Measurements from ENCODE around the gene BAZ1A.

Gene BAZ1A, protein sequence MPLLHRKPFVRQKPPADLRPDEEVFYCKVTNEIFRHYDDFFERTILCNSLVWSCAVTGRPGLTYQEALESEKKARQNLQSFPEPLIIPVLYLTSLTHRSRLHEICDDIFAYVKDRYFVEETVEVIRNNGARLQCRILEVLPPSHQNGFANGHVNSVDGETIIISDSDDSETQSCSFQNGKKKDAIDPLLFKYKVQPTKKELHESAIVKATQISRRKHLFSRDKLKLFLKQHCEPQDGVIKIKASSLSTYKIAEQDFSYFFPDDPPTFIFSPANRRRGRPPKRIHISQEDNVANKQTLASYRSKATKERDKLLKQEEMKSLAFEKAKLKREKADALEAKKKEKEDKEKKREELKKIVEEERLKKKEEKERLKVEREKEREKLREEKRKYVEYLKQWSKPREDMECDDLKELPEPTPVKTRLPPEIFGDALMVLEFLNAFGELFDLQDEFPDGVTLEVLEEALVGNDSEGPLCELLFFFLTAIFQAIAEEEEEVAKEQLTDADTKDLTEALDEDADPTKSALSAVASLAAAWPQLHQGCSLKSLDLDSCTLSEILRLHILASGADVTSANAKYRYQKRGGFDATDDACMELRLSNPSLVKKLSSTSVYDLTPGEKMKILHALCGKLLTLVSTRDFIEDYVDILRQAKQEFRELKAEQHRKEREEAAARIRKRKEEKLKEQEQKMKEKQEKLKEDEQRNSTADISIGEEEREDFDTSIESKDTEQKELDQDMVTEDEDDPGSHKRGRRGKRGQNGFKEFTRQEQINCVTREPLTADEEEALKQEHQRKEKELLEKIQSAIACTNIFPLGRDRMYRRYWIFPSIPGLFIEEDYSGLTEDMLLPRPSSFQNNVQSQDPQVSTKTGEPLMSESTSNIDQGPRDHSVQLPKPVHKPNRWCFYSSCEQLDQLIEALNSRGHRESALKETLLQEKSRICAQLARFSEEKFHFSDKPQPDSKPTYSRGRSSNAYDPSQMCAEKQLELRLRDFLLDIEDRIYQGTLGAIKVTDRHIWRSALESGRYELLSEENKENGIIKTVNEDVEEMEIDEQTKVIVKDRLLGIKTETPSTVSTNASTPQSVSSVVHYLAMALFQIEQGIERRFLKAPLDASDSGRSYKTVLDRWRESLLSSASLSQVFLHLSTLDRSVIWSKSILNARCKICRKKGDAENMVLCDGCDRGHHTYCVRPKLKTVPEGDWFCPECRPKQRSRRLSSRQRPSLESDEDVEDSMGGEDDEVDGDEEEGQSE (N-terminal part only)

DNA sequence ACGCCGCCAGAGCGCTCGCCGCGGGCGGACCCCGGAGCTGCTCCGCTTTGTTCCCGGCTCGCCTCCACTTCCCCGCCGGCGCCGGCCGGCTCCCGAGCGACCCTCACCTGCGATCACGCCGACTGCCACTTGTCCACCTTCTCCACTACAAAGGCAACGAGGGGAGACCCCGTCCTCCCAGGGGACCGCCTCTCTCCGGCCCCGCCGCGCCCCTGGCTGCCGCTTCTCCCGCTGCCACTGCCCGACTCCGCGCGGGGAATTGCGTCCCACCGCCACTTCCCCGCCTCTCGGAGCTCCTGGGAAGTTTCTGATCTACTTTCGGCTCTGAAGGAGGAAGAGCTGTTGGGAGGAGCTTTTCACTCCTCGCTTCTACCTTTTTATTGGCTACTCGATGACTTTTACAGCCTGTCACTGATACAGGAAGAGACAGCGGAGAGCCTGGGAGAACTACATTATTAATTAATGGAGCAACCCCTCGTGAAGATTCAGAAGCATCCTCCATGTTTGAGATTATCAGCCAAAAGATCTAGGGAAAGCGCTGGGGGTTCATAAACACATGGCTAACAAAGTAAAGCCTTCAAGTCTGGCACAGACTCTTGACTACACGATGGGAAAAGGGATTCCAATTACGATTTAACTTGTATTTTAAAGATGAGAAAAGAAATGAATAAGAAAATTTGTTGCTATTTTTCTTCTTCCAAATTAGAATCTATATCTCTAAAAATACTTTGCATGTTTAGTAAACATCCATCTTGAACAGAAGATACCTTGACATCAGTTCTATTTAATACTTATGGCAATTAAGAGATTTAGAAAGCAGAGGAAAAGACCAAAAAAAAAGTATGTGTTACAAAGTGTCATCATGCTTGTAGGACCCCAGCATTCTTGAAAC, at the start of gene BAZ1A:
BAZ1A (minus strand) TSS at position 330 of the 892 bp plus-strand sequence. CDS start 756 bp downstream, outside the sequence.
- peak; percentile 31 to 42 for DNase-seq

DNA sequence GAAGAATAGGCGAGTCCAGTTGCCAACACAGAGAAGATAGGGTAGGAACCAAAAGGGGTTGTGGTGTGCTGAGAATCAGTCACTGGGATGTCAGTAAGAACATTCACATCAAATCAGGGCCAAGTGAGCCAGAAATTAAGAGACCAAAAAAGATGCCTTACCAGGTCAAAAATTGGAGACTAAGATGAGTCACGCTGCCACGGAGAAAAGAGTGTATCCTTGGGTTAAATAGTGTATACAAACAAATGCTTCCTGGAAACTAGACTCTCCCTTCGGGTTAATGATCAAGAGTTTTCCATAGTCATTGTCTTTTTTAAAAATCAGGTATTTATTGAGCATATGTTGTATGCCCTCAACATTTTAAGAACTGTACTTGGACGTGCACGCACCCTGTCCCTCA, 45.2 kb upstream of the BAZ1A start:
- no peak for DNase-seq

DNA sequence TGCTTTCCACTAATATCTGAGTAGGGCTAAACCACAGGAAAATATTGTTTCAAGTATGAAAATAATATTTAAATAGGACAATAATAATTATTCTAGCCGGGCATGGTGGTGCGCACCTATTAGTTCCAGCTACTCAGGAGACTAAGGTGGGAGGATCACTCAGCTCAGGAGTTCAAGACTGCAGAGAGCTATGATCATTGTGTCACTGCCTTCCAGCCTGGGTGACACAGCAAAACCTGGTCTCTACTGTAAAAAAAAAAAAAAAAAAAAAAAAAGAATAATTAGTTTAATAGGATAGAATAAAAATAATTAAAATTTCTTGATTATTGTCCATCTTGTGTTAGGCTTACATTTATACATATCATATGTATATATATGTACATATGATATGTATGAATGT, 38.5 kb upstream of the BAZ1A start:
- DNase-seq = no peak

DNA sequence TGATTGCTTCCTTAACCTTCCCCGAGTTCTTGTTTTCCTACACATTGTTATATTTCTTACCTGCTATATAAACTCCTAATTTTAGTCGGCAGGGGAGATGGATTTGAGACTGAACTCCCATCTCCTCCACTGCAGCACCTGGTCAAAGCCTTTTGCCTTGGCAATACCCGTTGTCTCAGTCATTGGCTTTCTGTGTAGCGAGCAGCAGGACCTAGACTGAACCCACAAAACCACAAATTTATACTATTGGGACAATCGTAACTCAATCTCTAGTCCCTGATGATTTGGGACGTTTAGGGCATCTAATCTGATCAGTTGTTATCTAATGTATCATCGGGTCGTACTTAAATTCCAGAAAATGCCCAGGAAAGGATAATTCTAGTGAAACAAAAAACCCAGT, 37.8 kb upstream of the BAZ1A start:
- DNase-seq = no peak

DNA sequence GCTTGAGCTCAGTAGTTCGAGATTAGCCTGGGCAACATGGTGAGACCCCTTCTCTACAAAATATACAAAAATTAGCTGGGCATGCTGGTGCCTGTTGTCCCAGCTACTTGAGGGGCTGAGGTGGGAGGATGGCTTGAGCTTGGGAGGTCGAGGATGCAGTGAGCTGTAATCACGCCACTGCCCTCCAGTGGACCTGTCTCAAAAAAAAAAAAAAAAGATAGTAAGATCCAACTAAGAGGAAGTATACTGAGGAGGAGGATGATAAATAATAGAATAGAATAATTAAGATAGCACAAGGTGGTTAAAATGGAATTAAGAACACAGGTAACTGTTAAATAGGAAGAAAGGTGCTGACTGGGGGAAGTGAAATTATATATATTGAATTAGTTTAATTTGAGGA, 37.0 kb upstream of the BAZ1A start:
- DNase-seq = no peak

DNA sequence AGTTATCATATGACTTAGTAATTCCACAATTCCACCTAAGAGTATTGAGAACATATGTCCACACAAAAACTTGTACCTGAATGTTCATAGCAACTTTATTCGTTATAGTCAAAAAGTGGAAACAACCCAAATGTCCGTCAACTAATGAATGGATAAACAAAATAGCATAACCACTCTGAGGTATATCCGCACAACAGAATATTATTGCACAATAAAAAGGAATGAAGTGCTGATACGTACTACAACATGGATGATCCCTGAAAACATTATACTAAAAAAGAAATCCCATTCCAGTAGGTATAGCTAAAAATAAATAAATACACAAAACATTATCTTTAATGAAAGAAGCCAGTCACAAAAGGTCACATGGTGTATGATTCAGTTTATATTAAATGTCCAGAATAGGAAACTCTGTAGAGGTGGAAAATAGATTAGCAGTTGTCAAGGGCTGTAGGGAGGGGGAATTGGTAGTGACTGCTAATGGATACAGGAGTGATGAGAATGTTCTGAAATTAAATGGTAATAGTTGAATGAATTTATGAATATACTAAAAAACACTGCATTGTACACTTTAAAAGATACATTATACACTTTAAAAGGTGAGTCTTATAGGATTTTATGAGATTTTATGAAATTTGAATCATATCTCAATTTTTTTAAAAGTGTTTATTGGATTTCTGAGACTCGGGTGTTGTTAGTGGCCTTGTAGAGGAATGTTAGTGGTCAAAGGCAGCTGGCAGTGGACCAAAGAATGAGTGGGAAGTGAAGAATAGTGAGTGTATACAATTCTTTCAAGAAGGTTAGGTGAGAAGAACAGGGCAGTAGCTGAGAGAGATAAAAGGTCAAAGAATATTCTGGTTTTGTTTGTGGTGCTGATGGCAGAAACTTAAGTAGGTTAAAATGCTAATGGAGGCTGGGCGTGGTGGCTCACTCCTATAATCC, 36.3 kb upstream of the BAZ1A start:
- DNase-seq = no peak

DNA sequence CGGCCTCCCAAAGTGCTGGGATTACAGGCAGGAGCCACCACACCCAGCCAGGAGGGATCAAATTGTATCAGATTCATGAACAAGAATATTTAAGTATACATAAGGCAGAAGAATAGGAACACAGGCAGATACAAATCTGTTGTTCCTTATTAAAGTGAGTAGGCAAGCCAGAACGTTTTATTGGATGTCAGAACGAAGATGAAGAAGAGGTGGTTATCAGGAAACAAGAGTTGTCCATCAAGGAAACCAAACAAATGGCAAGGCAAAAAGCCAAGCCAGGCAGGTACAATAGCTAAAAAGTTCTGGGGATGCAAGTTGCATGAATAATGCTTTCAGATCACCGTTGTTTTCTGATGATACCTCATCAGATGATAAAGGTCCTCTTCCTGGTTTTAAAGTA, 31.1 kb upstream of the BAZ1A start:
- DNase-seq = no peak

DNA sequence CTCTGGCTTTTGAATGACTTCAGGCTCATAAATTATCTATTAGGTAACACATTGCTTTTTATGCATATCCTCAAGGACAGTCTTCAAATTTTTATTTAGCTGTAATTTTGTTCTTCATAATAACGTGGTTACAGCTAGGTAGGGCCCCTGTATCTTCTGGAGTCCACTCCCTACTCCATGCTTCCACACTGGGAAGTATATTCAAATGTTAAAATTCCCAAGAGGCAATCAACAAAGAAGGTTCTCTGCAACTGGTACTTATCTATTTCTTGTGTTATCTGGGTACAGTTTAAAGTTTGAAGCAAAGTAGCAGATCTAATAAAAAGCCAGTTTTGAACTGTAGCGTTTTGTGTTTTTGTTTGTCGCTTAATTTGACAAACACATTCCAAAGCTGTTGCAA, 20.1 kb upstream of the BAZ1A start:
- no peak for DNase-seq

DNA sequence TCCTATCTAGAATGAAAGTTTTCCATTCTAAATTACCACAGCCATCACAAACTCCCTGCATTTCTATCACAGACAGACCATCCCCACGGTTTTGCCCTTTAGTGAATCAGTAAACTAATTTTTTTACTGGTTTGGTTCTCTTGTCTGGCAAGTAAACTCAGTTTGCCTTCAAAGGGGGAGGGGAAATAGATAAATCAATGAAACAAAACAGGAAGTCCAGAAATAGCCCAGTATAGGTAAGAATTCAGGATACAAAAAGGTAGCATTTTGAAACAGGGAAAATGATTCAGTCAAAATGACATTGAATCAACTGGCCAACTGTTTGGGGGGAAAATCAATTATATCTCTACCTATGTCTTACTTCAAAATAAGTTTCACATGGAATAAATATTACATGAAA, 15.8 kb upstream of the BAZ1A start:
- no peak for DNase-seq

DNA sequence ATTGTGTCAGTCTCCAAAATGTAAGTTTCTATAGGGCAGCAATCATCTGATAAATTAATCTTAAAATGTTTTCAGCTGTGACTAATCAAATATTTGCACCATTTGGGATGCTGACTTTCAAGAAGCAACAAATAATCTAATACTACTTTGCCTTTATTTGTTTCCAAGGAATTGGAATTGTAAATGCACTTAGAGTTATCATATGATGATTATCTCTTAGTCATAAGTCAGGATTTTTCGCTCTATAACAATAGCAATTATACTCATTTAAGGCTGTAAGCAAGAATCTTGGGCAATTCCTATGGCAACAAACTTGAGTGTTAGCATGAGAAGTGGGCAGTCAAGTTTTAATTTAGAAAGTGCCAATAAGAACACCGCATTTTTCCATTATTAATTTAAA, 13.0 kb upstream of the BAZ1A start:
- DNase-seq = no peak

DNA sequence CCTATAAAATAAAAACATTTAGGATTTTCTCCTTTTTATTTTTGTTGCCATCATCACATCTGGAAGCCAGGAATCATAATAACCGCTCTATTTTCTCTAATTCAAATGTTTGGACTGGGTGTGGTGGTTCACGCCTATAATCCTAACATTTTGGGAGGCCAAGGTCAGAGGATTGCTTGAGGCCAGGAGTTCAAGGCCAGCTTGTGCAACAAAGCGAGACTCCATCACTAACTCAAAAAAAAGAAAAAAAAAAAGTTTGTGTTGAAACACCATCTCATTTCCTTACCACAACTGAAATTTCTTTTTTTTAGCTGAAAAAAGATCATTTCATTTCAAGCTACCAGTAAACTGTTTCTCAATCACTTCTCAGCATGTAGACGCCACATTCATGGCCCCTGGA, 8.8 kb upstream of the BAZ1A start:
- DNase-seq = no peak

DNA sequence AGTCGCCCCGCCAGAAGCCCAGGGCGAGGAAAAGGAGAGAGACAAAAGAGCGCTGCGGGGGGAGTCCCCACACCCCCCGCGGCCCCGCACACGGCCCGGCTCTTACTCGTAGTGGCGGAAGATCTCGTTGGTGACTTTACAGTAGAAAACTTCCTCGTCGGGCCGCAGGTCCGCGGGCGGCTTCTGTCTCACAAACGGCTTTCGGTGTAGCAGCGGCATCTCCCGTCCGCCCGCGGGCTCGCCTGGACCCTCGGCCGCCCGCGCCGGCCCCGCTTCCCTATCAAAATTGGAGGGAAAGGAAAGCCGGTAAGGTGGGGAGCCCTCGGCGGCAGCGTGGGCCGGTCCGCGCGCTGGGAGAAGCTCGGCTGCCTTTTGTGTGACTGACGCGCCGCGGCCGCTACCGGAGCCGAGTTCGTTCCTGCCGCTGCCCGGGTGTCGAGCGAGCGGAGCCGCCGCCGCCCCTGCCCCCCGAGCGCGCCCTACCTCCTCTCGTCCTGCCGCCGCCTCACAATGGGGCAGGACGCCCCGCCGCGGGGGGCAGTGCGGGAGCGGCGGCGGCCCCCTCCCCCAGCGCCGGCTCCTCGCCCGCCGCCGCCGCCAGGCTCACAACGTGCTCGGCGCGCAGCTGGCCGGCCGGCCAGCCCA, 652 bp downstream of the BAZ1A start:
- DNase-seq = peak; percentile 31 to 46

DNA sequence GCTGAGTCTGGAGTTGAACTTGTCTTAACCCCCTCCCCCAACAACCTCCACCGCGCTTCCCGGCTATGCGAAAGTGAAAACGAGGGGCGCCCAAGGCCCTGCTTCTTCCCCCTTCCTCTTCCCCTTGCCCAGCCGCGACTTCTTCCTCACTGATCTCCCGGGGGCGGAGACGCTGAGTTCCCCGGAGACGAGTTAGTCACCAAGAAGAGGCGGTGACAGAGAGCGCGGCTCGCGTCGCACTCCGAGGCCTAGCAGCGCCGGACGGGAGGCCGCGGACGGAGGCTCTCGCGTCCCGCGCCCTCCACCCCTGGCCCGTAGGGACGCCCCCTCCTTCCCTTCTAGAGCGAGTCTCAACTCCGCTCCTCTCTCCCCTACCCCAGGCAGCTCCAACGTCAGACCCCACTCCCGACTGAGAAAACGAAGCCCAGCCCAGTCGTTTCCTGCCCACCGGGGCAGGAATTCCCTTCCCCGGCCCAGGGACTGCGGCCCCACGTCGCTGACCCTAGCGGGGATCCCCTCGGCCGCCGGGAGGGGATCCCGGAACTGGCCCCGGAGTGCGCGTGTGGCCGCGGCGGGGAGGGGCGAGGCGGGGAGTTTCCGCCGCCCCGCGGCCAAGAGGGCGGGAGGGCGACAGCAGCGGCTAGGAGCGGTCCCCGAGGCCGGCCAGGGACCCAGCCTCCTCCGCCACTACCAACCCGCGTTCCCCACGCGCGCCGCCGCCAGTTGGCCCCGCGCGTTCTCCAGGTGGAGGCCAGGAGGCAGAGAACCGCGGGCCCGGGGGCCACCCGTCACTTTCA, 1.4 kb downstream of the BAZ1A start:
- DNase-seq = peak; percentile 80 to 92

DNA sequence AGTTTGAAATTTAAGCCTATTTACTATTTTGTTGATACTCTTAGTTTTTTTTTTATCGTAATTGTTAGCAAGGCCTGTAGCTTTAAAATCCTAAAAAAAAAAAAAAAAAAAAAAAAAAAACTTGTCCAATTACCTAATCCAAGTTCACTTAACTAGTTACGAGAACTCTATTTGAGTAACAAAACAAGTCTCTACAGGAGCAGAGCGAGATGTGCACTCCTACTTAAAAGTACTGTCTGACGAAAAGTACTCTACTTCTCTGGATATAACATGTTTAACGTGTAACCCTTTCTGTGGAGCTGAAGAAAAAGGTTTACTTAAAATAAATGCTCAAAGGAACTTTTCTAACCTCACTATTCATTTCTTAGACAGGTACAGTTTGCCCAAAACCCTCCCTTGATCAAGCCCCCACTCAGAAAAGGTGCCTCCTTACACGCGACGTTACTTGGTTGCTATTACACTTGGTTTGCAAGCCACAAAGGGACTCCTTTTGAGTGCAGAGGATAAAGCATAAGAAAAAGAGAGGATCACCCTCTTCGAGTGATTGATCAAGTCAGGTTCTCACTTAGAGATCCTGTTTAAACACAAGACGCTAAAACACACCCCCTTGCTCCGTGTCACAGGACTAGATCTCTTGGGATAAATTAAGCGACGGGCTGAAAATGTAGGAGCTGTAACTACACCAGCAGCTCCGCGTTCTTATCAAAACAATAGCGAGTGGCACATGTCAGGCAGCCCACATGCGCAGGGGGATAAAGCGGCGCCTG, 2.2 kb downstream of the BAZ1A start:
- no peak for DNase-seq

DNA sequence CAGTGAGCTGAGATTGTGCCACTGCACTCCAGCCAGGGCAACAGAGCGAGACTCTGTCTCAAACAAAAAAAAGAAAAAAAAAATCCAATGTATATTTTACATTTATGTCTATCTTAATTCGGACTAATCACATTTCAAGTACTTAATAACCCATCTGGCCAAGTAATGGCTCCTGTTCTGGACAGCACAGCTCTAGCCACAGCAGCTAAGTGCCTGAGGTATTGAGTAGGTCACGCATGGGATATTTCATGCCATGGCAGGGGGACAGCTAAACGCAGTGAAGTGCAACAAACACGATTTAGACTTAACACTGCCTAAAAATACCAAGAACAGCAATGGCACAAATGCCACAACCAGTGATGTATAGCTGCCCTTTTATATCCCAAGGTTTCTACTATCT, 8.0 kb downstream of the BAZ1A start:
- DNase-seq = no peak

DNA sequence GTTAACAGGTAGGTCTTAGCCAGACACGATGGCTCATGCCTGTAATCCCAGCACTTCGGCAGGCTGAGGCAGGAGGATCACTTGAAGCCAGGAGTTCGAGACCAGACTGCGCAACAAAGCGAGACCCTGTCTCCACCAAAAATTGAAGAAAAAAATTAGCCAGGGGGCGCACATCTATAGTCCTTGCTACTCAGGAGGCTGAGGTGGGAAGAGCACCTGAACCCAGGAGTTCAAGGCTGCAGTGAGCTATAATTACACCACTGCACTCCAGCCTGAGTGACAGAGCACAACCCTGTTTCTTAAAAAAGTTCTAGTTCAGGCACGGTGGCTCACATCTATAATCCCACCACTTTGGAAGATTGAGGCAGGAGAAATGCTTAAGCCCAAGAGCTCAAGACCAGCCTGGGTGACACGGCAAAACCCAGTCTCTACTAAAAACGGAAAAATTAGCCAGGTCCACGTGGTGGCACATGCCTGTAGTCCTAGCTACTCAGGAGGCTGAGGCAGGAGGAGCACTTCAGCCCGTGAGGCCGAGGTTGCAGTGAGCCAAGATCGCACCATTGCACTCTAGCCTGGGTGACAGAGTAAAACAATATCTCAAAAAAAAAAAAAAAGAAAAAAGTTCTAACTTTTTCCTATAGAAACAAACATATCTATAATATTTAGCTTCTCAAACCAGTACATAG, 9.1 kb downstream of the BAZ1A start:
- DNase-seq = no peak

DNA sequence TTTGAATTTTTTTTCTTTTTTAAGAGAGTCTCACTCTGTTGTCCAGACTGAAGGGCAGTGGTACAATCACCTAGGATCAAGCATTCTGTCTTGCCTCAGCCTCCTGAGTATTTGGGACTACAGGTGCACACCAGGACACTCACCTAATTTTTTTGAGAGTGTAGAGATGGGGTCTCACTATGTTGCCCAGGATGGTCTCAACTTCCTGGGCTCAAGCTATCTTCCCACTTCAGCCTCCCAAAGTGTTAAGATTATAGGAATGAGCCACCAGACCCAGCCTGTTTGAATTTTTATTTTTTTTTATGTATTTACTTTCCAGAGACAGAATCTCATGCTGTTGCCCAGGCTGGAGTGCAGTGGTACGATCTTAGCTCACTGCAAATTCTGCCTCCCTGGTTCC, 11.3 kb downstream of the BAZ1A start:
- DNase-seq = no peak

DNA sequence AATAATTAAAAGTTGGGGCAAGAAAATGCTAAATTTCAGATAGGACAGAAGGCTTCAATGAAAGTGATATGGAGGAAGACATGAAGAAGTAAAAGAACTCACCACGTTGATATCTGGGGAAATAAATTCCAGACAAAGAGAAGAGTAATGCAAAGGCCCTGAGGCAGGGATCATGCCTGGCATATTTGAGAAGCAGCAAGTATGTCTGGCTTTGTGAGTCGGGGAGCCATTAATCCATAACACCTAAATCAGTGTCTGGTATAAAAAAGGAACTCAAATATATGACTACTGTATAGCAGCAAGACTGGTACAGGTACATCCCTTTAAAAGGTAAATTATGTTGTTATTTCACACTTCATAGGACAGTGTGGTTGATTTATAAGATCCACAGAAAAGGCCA, 16.4 kb downstream of the BAZ1A start:
- DNase-seq = no peak
